ENCODE measurements around the gene TTK.

DNA sequence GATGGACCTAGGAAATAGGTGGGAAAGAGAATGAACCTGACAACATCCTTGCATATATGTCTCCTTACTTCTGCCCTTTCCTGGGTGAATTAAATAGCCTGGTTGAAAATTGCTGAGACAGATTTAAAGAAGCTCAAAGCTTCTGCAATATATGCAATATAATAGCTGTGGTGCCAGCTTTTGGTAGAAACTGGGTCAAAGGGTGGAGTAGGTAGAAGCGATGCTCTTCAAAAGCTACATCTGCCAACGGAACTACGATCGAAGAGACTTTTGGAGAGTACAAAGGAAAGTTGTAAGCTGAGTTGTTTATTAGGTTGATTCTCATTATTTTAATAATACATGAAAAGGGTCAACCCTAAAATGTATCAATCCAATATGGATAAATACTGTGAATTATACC, 22.8 kb upstream of the TTK start:
- TF ChIP-seq, protein P1, sequence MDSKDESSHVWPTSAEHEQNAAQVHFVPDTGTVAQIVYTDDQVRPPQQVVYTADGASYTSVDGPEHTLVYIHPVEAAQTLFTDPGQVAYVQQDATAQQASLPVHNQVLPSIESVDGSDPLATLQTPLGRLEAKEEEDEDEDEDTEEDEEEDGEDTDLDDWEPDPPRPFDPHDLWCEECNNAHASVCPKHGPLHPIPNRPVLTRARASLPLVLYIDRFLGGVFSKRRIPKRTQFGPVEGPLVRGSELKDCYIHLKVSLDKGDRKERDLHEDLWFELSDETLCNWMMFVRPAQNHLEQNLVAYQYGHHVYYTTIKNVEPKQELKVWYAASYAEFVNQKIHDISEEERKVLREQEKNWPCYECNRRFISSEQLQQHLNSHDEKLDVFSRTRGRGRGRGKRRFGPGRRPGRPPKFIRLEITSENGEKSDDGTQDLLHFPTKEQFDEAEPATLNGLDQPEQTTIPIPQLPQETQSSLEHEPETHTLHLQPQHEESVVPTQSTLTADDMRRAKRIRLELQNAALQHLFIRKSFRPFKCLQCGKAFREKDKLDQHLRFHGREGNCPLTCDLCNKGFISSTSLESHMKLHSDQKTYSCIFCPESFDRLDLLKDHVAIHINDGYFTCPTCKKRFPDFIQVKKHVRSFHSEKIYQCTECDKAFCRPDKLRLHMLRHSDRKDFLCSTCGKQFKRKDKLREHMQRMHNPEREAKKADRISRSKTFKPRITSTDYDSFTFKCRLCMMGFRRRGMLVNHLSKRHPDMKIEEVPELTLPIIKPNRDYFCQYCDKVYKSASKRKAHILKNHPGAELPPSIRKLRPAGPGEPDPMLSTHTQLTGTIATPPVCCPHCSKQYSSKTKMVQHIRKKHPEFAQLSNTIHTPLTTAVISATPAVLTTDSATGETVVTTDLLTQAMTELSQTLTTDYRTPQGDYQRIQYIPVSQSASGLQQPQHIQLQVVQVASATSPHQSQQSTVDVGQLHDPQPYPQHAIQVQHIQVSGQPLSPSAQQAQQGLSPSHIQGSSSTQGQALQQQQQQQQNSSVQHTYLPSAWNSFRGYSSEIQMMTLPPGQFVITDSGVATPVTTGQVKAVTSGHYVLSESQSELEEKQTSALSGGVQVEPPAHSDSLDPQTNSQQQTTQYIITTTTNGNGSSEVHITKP (tag by site-specific recombination; IDR thresholded peaks at IDR 0.05) = no peak
- TF ChIP-seq, protein P2, sequence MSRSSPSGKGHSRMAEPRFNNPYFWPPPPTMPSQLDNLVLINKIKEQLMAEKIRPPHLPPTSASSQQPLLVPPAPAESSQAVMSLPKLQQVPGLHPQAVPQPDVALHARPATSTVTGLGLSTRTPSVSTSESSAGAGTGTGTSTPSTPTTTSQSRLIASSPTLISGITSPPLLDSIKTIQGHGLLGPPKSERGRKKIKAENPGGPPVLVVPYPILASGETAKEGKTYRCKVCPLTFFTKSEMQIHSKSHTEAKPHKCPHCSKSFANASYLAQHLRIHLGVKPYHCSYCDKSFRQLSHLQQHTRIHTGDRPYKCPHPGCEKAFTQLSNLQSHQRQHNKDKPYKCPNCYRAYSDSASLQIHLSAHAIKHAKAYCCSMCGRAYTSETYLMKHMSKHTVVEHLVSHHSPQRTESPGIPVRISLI (tag by site-specific recombination; IDR thresholded peaks at IDR 0.05) = no peak
- no peak for TF ChIP-seq CTCF (tag by site-specific recombination; IDR thresholded peaks at IDR 0.05)
- TF ChIP-seq TCF7L2 (IDR thresholded peaks at IDR 0.05; ENCODE audit: borderline replicate concordance, low read depth, low read length) = no peak
- TF ChIP-seq ZNF184 (tag by site-specific recombination; IDR thresholded peaks at IDR 0.05) = no peak
- TF ChIP-seq ZNF561 (tag by site-specific recombination; IDR thresholded peaks at IDR 0.05; ENCODE audit: borderline replicate concordance) = no peak
- TF ChIP-seq BCL11A (tag by site-specific recombination; IDR thresholded peaks at IDR 0.05; ENCODE audit: low read depth) = no peak
- no peak for TF ChIP-seq ZNF175 (tag by site-specific recombination; IDR thresholded peaks at IDR 0.05)
- no peak for TF ChIP-seq ZNF133 (tag by site-specific recombination; IDR thresholded peaks at IDR 0.05)
- no peak for TF ChIP-seq ZBTB1 (tag by site-specific recombination; IDR thresholded peaks at IDR 0.05)

Measured in HEK293 (cell line).